HG03575 (cell line): ENCODE measurements around the gene BOLA3.
"Not testable (repeated sequence)": the region's sequence is repeated elsewhere in the genome, so short reads cannot be mapped to it uniquely, and the experiment has no call there.

Experiments
- ATAC-seq: cut with Tn5 transposase; IDR thresholded peaks from one replicate; pipeline ENCODE4 v1.9.1; 2021; ENCODE audit not compliant: unreplicated experiment, insufficient number of reproducible peaks, low FRiP score; ENCODE audit errors: extremely low read depth

BOLA3 gene

DNA sequence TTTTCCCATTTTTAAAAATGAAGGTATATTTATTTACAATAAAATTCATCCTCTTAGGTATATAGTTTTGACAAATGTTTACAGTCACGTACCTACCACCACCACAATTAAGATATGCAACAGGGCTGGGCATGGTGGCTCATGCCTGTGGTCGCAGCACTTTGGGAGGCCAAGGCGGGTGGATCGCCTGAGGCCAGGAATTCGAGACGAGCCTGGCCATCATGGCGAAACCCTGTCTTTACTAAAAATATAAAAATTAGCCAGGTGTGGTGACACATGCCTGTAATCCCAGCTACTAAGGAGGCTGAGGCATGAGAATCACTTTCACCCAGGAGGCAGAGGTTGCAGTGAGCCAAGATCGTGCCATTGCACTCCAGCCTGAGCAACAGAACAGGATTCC, 59.0 kb downstream of the BOLA3 start:
- ATAC-seq = not testable (repeated sequence)

DNA sequence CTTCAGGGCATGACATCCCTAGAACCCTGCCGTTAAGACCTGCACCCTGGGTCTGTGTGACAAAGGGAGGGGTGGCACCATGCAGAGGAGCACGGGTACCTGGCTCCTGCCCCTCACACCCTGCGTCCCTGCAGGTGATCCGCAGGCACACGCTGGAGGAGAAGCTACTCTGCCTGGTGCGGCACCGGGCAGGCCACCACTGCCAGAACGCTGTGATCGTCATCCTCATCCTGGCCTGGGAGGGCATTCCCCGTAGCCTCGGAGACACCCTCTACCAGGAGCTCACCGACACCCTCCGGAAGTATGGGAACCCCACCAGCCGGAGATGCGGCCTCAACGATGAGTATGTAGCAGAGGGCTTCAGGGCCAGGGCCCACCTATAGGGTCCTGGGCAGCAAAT, 60.0 kb downstream of the BOLA3 start:
- ATAC-seq = no peak

DNA sequence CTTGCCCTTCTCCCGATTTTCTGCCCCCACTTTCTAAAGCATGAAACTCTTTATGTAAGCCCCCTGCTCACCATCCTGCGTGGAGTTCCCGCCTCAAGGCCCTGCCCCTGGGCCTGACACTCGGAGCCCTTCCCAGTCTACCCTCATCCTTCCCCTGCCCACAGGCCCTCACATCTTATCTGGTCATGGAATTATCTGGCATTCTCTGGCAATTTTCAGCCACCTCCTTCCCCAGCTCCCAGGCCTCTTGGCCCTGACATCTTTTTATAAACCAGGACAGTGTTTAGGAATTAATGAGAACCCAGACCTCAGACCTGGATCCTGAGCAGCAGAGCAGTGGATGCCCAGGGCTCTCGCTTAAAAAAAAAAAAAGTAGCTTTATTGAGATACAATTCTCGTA, 61.7 kb downstream of the BOLA3 start:
- no peak for ATAC-seq
